Panc1 (cell line): Measurements from ENCODE around the gene ACACA. TPM values are rescaled to one million over a fixed set of nuclear protein-coding genes. Genes with fewer than 3 reads are reported as not detected.
A peak's percentile ranks its signal among the peaks of the same experiment; 100 is the strongest.

Source experiments
- ATAC-seq: fragments of 200-7000 bp; cut with Tn5 transposase; 2 replicates; pipeline ENCODE4 v1.9.1; 2020; ENCODE audit warnings: mild to moderate bottlenecking, moderate library complexity
- BruUV-seq: library from RNA; stranded (reverse); fragments of 400-500 nt; replicated peaks from 2 replicates; lab custom pipeline; 2021; lab: Mats Ljungman, UMichigan
- CTCF ChIA-PET: fragments of 300-600 bp; sonication (Branson Sonifier 250); formaldehyde crosslinking; loops from one replicate; lab custom pipeline; 2022; ENCODE audit warnings: antibody characterized with exemption; lab: Charles Lee
- POLR2A ChIA-PET: fragments of 300-600 bp; sonication (Branson Sonifier 250); formaldehyde crosslinking; loops from one replicate; lab custom pipeline; 2022; ENCODE audit warnings: antibody characterized with exemption; lab: Charles Lee
- DNase-seq: peaks from one replicate; pipeline ENCODE4 v3.0.0-alpha.2; 2010; ENCODE audit warnings: low read depth, low spot score
- H3K27ac ChIP-seq: 2 replicates; pipeline ENCODE4 v1.5.1; 2011; ENCODE audit warnings: mild to moderate bottlenecking, low read length, inconsistent platforms
- H3K27me3 ChIP-seq: fragments of 200-500 bp; sonication (Bioruptor generic); 2 replicates; pipeline ENCODE4 v1.6.0; 2014; ENCODE audit warnings: low read length, inconsistent platforms; ENCODE audit not compliant: control insufficient read depth, insufficient read depth
- H3K36me3 ChIP-seq: fragments of 200-500 bp; sonication (Bioruptor generic); 2 replicates; pipeline ENCODE4 v1.5.1; 2014; ENCODE audit warnings: inconsistent platforms, mild to moderate bottlenecking, low read length, moderate library complexity; ENCODE audit not compliant: control insufficient read depth, insufficient read depth
- H3K4me1 ChIP-seq: 2 replicates; pipeline ENCODE4 v1.5.1; 2011; ENCODE audit warnings: inconsistent platforms, mild to moderate bottlenecking, low read length, moderate library complexity; ENCODE audit not compliant: control insufficient read depth, insufficient read depth
- H3K4me3 ChIP-seq, 2 experiments: 2 replicates each; pipeline ENCODE4 v1.5.1; 2011 to 2012; ENCODE audit warnings: low read depth in 2 of 2, low read length in 2 of 2, mild to moderate bottlenecking in 2 of 2, inconsistent platforms in 1 of 2, moderate library complexity in 1 of 2
- H3K9me3 ChIP-seq: fragments of 200-500 bp; sonication (Bioruptor generic); 2 replicates; pipeline ENCODE4 v1.5.1; 2014; ENCODE audit warnings: low read depth, mild to moderate bottlenecking, inconsistent platforms, low read length, moderate library complexity; ENCODE audit not compliant: control insufficient read depth, insufficient read depth
- CTCF ChIP-seq: fragments of 450-650 bp; IDR thresholded peaks from 2 replicates; pipeline ENCODE4 v1.5.1; 2017; ENCODE audit warnings: mild to moderate bottlenecking
- POLR2AphosphoS5 ChIP-seq: IDR thresholded peaks from 2 replicates; pipeline ENCODE4 v1.6.1; 2012; ENCODE audit warnings: mild to moderate bottlenecking, low read depth, low read length, moderate library complexity
- REST ChIP-seq, 2 experiments: IDR thresholded peaks; 2 replicates each; pipeline ENCODE4 v1.6.1; 2011 to 2012; ENCODE audit warnings: low read depth in 2 of 2, control low read depth in 1 of 2, low read length in 1 of 2, mild to moderate bottlenecking in 1 of 2, moderate library complexity in 1 of 2; ENCODE audit not compliant: insufficient read depth in 1 of 2
- SIN3A ChIP-seq: IDR thresholded peaks from 2 replicates; pipeline ENCODE4 v1.6.1; 2012; ENCODE audit warnings: low read depth, mild to moderate bottlenecking, low read length, moderate library complexity, borderline replicate concordance; ENCODE audit not compliant: insufficient read depth
- TCF7L2 ChIP-seq: IDR thresholded peaks from 2 replicates; pipeline ENCODE4 v1.6.1; 2011; ENCODE audit warnings: mild to moderate bottlenecking, low read depth, low read length, inconsistent platforms
- in situ Hi-C: cut with HindIII; loops from 2 replicates; pipeline ENCODE4 v1.10.0; 2016; ENCODE audit warnings: low sequenced_read_pairs, low pct_unique_long_range_greater_than_20kb
- intact Hi-C: fragments of 100-400 bp; cut with micrococcal nuclease; formaldehyde crosslinking; loops from one replicate; pipeline ENCODE4 v1.10.0; 2022; ENCODE audit not compliant: unreplicated experiment
- total RNA-seq: library from RNA; stranded (reverse); gene quantifications from one replicate; pipeline ENCODE4 v1.2.1, GENCODE V29; 2021; ENCODE audit not compliant: unreplicated experiment

Gene ACACA
- total RNA-seq, 1 experiment from 2014 or later, result 131 TPM

DNA sequence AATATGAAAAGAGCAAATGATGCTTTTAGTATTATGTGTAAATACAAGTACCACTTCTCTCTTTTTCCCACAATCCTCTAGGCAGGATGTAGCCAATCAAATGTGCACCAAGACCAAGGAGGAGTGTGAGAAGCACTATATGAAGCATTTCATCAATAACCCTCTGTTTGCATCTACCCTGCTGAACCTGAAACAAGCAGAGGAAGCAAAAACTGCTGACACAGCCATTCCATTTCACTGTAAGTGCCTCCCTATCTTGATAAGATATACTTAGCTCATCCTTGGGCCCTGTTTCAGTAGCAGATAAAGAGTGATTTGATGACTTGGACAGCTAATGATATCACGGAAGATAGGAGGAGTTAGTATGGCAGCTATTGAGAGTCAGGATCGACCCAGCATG is 33.8 kb upstream of the ACACA start:
- POLR2A ChIA-PET, result no interaction called here
- Histone ChIP-seq H3K27ac (no peak overlapping the region), H3K4me3 (no peak overlapping the region), H3K27me3 (no peaks in the 10 kb centered on the region), H3K9me3 (no peaks in the 10 kb centered on the region), H3K36me3 (no peaks in the 10 kb centered on the region; the same call in none of the 2 replicates), H3K4me1 (no peaks in the 10 kb centered on the region)
- no TSS peak for BruUV-seq
- intact Hi-C loops (no loop called here), in situ Hi-C loops (no loop called here)
- DNase-seq (no peak), ATAC-seq (no peak)
- CTCF ChIA-PET, result no interaction called here
- TF ChIP-seq SIN3A, result no peak
- TF ChIP-seq POLR2AphosphoS5, result no peak
- TF ChIP-seq REST (IDR thresholded peaks at IDR 0.05; ENCODE audit: insufficient read depth in 1 of 2, low read depth in 2 of 2, low read length in 1 of 2), result no peak
- TF ChIP-seq CTCF, result no peak
- no peak for TF ChIP-seq TCF7L2

DNA sequence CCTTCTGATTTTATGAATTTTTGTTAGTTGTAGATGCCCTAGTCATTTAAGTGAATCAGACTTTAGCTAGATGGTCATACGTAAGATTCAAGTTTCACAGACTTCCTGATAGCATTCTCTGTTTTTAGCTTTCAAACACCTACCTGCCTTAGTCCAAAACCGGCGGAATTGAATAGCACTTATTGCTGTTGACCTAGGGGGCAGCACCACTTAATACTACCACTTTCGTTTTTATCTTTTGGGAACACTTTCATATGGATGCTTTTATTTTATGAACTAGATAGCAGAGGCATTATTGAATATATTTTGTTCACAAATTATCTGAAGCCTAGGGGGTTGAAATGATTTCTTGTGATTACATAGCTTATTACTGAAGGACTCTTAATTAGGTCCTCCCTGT is 31.5 kb upstream of the ACACA start:
- Histone ChIP-seq H3K36me3 (no peaks in the 10 kb centered on the region; the same call in none of the 2 replicates), H3K4me3 (no peak overlapping the region), H3K9me3 (no peaks in the 10 kb centered on the region), H3K27ac (no peak overlapping the region), H3K4me1 (no peaks in the 10 kb centered on the region), H3K27me3 (no peaks in the 10 kb centered on the region)
- peak; percentile 20; the same call in 1 of the 2 replicates for TF ChIP-seq CTCF
- TF ChIP-seq SIN3A, result no peak
- no peak for TF ChIP-seq POLR2AphosphoS5
- TF ChIP-seq REST (IDR thresholded peaks at IDR 0.05; ENCODE audit: insufficient read depth in 1 of 2, low read depth in 2 of 2, low read length in 1 of 2), result no peak
- TF ChIP-seq TCF7L2, result no peak
- CTCF ChIA-PET, result no interaction called here
- no peak for ATAC-seq
- POLR2A ChIA-PET, result no interaction called here
- TSS peak; percentile 39 for BruUV-seq
- DNase-seq, result no peak
- intact Hi-C loops, result no loop called here
- in situ Hi-C loops, result no loop called here
